ENCODE measurements around the gene PHF1. TPM values are rescaled to one million over a fixed set of nuclear protein-coding genes. Genes with fewer than 3 reads are reported as not detected.

The PHF1 gene
- polyA plus RNA-seq, 4 donors: 71.7 to 80.5 (median 73.3) TPM

DNA sequence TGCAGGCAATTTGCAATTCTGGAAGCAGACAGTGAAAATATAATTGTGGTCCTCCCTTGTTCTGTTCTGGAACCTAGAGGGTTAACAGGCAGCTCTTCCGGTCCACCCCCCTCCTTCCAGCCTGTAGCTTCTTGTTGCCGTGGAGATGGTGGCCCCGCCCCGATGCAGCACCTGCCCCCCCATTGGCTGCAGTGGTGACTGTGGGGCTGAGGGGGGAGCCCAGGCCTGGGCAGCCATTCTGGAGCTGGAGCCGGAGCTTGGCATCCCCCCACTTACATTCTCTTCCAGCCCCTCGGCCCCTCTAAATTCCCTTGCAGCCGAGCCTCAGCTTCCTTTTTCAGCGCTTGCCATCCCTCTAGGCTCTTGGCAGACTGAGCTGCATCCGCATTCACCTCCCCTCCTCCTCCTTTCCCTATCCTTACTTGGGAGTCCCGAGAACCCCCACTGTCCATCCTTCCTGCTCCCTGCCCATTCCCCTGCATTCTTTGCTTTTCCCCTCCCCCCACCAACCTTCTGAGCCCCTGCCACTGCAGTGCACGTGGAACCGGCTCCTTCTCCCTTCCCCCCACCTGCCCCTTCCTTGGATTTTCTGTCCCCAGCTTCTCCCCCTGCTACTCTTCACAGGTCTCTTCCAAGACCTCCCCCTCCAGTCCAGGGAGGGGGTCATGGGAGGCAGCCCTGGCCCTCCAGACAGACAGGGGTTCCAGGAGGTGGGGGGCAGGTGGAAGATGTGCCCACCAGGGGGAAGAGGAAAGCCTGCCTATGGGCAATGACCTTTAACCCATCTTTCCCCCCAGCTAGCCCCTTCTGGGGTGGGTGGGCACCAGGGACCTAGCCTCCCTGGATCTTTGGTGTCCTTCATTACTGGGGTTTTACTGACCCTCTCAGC is 20.4 kb downstream of the PHF1 start:
- DNase-seq (ENCODE audit: low read depth in 4 of 4, low spot score in 3 of 4): no peak

DNA sequence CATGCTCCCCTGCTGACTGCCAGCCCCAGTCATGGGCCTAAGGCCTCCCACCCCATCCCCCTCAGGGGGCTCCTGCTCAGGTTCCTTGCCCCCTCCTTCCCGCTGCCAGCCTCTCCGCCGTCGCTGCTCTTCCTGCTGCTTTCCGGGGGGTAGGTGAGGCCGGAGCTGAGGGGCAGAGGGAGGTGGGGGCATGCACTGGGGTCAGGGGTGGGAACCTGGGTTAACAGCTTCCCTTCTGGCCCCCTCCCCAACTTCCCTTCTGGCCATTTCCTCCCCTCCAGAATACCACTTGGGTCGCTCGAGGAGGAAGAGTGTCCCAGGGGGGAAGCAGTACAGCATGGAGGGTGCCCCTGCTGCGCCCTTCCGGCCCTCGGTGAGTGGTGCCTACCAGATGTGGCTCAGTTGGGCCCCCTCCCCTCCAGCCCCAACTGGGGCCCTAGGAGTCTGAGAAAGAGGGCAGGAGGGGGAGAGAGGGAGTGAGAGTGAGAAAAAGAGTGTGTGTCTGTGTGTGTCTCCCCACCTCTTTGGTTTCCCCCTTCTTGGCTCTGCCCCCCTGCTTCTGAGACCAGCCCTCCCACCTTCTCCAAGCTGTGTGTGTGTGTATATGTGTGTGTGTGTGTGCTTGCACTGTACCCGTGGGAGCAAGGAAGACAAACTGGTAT is 21.2 kb downstream of the PHF1 start:
- no peak for DNase-seq (ENCODE audit: low read depth in 4 of 4, low spot score in 3 of 4)

DNA sequence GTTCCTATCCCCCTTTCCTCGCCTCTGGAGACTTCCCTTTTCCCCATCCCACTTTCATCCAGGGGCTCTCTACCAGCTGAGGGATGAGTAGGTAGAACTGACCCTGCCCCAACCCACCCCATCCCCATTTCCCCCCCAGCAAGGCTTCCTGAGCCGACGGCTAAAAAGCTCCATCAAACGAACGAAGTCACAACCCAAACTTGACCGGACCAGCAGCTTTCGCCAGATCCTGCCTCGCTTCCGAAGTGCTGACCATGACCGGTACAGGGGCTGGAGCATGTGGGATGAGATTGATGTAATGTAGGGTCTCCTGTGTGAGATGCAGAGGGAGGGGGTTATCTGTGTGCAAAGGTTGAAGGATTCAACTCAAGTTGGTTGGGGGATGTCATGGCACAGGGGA is 21.7 kb downstream of the PHF1 start:
- no peak for DNase-seq (ENCODE audit: low read depth in 4 of 4, low spot score in 3 of 4)

DNA sequence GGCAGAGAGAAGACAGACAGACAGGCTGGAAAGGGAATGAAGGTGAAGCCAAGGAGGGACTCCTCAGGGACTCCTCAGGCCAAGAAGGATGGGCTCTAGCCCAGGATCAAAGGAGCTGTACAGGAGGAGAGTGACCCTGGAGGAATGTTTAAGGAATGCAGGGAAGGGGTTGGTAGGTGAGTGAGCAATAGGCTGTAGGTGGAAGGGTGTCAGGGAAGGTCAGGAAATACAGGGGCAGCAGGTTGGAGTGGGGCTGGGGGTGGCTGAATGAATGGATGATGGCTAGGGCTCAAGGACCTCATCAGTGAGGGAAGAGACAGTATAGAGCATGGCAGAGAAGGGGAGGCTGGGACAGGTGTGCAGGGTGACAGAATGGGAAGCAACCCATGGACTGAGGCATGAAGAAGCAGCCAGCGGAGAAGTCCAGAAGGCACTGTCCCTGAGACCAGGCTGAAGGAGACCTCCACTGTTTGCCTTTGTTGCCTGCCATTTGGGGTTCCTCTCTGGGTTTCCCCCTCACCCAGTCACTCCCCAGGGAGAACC is 22.3 kb downstream of the PHF1 start:
- no peak for DNase-seq (ENCODE audit: low read depth in 4 of 4, low spot score in 3 of 4)

DNA sequence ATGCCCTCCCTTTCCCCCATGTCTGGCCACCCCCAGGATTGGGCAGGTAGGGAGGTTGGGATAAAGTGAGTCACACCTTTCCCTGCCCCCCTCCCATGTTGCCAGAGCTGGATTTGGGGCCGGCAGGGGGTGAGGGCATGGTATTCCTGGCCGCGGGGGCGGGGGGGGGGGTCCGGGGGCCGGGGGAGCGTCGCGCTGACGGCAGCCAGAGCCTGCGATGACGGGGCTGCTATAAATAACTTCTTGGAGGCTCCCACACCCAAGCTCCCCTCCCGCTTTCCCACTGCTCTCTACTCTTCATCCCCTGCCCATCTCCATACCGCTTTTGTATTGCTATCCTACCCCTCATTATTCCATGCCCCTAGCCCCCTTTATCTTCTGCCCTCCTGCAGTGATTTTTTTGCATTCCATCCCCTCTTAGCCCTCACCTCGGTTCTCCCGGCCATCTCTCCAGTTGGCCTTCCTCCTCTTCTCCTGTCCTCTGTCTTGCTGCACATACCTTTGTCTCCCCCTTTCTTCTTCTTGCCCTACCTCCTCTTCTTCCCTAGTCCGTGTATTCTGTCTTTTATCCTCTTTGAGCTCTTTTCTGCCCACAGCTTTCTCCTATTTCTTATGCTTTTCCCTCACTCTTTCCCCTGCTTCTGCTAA is 22.9 kb downstream of the PHF1 start:
- DNase-seq (ENCODE audit: low read depth in 4 of 4, low spot score in 3 of 4): no peak

DNA sequence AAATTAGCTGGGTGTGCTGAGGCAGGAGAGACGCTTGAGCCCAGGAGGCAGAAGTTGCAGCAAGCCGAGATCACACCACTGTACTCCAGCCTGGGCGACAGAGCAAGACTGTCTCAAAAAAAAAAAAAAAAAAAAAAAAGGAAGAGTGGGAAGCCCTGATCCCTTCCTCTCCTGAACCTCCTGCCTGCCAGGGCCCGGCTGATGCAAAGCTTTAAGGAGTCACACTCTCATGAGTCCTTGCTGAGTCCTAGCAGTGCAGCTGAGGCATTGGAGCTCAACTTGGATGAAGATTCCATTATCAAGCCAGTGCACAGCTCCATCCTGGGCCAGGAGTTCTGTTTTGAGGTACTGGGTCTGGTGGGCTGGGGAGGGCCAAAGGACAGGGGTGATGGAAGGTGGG is 24.1 kb downstream of the PHF1 start:
- no peak for DNase-seq (ENCODE audit: low read depth in 4 of 4, low spot score in 3 of 4)

DNA sequence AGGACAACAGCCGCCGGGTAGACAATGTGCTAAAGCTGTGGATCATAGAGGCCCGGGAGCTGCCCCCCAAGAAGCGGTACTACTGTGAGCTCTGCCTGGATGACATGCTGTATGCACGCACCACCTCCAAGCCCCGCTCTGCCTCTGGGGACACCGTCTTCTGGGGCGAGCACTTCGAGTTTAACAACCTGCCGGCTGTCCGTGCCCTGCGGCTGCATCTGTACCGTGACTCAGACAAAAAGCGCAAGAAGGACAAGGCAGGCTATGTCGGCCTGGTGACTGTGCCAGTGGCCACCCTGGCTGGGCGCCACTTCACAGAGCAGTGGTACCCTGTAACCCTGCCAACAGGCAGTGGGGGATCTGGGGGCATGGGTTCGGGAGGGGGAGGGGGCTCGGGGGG is 26.9 kb downstream of the PHF1 start:
- no peak for DNase-seq (ENCODE audit: low read depth in 4 of 4, low spot score in 3 of 4)

DNA sequence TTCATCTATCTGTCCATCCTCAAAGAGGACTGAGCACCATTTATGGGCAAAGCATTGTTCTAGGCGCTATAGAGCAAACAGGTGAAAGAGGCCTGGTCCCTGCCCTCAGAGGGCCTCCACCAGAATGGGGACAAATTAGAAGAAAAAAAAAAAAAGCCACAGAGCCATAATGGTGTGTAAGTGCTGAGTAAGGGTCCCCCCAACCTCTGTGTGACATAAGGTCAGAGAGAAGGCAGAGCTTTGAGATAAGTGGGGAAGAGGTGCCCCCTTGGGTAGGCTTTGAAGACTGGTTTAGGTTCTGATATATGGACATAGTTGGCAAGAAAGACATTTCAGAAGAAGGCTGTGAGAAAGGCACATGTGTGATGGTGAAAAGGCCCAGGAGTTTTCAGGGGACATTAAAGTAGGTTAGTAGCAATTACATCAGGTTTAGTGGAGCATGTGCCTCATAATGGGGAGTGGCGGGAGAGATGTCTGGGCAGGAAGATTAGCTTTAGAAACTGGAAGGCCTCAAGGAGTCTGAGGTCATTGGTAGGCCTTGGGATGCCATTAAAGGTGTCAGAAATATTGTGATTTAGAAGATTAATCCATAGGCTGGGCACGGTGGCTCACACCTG is 28.3 kb downstream of the PHF1 start:
- no peak for DNase-seq (ENCODE audit: low read depth in 4 of 4, low spot score in 3 of 4)

DNA sequence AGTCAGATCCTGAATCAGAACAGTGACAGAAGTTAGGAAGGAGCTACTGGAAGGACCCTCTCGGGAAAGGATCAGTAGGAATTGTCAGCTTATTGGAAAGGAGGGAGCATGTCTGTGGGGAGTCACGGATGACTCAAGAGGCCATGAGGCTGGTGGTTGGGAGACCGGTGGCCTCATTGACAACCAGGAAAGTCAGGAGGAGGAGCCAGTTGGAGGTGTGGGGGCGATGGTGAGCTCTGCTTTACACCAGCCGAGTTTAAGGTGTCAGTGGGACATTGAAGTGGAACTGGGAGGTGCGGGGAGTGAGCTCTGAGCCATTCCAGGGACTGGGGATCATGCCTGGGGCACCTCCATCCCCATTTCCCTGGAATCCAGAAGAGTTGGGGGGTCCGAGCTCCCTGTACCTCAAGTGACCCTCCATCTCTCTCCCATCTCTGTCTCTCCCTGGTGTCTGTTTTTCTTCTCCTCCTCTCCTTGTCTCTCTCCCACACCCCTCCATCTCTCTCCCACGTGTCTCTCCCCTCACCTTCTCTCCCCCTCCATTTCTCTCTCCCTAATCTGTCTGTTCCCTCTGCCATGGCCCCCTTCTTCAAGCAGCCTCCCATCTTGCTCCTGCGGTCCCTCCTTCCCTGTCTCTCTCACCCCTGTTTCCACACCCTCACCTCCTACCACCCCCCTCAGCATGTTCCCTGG is 29.3 kb downstream of the PHF1 start:
- no peak for DNase-seq (ENCODE audit: low read depth in 4 of 4, low spot score in 3 of 4)

DNA sequence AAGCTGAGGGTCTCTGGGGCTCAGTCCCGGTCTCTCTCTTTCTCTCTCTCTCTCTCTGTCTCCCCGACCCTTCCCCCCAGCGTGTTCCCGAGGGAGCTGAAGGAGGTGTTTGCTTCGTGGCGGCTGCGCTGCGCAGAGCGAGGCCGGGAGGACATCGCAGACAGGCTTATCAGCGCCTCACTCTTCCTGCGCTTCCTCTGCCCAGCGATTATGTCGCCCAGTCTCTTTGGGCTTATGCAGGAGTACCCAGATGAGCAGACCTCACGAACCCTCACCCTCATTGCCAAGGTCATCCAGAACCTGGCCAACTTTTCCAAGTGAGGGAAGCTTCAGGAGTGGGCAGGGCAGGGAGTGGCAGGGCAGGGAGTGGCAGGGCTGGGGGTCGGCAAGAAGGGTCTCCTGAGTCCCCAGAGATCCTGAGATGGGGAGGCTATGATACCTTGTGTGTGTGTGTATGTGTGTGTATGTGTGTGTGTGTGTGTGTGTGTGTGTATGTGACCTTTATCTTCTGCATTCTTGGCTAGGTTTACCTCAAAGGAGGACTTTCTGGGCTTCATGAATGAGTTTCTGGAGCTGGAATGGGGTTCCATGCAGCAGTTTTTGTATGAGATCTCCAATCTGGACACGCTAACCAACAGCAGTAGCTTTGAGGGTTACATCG is 30.0 kb downstream of the PHF1 start:
- DNase-seq (ENCODE audit: low read depth in 4 of 4, low spot score in 3 of 4): no peak

DNA sequence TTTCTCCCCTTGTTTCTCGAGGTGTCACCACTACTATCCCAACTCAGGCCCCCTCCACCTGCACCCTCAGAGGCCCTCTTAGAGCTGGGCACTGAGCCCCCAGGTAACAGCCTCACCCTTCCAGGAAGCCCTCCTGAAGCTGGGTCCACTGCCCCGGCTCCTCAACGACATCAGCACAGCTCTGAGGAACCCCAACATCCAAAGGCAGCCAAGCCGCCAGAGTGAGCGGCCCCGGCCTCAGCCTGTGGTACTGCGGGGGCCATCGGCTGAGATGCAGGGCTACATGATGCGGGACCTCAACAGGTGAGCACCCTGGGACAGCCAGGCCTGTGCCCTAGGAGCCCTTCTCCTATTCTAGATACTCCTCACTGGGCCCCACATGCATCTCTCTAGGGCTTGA is 30.6 kb downstream of the PHF1 start:
- DNase-seq (ENCODE audit: low read depth in 4 of 4, low spot score in 3 of 4): no peak

DNA sequence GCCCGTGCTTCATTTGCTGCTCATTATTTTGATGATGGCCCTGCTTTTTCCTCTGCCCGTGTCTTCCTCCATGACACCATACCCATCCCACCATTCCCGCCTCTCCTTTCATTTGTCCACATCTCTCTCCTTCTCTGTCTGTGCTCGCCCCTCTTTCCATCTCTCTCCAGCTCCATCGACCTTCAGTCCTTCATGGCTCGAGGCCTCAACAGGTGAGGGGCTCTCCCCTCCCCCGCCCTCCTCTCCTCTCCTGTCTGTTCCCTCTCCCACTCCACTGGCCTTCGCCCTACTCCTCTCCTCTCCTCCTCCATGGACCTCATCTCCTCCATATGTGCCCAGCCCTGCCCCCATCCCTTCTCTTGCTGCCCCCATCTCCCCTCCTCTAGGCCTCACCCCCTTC is 31.5 kb downstream of the PHF1 start:
- DNase-seq (ENCODE audit: low read depth in 4 of 4, low spot score in 3 of 4): no peak

DNA sequence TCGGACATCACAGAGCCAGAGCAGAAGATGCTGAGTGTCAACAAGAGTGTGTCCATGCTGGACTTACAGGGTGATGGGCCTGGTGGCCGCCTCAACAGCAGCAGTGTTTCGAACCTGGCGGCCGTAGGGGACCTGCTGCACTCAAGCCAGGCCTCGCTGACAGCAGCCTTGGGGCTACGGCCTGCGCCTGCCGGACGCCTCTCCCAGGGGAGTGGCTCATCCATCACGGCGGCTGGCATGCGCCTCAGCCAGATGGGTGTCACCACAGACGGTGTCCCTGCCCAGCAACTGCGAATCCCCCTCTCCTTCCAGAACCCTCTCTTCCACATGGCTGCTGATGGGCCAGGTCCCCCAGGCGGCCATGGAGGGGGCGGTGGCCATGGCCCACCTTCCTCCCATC is 32.2 kb downstream of the PHF1 start:
- no peak for DNase-seq (ENCODE audit: low read depth in 4 of 4, low spot score in 3 of 4)

DNA sequence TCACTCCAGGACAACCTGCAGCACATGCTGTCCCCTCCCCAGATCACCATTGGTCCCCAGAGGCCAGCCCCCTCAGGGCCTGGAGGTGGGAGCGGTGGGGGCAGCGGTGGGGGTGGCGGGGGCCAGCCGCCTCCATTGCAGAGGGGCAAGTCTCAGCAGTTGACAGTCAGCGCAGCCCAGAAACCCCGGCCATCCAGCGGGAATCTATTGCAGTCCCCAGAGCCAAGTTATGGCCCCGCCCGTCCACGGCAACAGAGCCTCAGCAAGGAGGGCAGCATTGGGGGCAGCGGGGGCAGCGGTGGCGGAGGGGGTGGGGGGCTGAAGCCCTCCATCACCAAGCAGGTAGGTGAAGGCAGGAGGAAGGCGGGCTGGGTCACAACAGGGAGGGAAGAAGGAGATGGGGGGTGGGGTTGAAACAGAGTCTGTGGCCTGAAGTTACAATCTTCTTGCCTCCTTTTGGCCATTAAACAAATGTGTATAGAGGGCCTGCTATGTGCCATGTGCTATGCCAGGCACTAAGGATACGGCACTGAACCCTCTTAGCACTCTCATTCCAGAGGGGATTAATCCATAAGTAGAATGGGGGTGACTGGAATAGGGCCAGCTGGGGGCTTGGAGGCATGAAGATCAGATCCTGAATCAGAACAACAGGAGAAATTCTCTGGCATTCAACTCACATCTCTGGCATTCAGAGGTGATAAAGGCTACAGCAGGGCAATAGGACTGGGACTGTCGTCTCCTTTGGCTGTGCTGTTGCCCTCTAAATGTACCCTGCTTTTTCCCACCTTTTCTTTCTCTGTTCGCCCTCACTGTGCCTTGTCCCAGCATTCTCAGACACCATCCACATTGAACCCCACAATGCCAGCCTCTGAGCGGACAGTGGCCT is 33.0 kb downstream of the PHF1 start:
- no peak for DNase-seq (ENCODE audit: low read depth in 4 of 4, low spot score in 3 of 4)

DNA sequence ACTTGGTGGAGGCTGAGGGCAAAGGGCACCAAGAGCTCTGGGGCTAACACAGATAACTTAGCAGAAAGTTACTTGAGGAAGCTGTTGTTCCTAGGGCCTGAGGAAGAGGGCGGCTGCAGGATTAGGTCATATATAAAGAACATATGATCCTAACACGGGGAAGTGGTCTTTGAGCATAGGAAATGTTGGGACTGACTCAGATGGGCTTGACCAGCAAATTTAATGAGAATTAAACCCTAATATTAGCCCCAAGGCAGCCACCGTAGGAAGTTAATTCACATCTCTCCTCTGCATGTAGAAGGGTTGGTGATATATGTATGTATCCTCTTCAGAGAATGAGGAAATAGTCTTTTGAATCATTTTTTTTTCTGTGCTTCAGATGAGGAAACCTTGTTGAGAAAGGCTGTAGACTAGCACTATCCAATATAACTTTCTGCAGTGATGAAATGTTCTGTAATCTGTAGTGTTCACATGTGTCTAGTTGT is 34.3 kb downstream of the PHF1 start:
- DNase-seq (ENCODE audit: low read depth in 4 of 4, low spot score in 3 of 4): no peak

DNA sequence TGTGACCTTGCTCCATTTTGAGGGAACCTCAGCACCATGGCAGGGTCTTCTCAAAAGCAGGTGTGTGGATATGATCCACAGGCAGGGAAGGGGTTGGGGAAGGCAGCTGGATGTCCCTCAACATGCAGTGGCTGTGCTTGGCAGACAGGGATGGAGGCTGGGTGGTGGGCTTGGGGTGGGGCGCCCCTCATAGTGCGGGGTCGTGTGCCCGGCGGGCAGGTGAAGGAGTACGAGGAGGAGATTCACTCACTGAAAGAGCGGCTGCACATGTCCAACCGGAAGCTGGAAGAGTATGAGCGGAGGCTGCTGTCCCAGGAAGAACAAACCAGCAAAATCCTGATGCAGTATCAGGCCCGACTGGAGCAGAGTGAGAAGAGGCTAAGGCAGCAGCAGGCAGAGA is 35.5 kb downstream of the PHF1 start:
- no peak for DNase-seq (ENCODE audit: low read depth in 4 of 4, low spot score in 3 of 4)

DNA sequence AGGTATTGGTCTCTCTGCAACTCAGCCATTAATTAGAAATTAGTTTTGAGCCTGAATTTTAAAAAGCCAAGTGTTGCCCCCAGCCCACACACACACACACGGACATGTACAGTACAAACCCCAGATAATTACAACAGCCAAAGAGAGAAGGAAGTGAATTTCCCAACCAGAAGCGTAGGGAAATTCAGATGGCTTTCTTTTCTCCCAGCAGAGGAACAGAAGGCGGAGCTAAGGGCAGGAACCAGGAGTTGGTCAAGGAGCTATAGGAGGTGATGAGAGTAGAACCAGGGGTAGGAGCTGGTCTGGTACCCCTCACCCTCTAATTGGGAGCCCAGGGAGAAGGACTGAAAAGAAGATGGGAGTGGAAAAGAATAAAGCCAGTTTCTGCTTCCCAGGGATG is 39.6 kb downstream of the PHF1 start:
- no peak for DNase-seq (ENCODE audit: low read depth in 4 of 4, low spot score in 3 of 4)

DNA sequence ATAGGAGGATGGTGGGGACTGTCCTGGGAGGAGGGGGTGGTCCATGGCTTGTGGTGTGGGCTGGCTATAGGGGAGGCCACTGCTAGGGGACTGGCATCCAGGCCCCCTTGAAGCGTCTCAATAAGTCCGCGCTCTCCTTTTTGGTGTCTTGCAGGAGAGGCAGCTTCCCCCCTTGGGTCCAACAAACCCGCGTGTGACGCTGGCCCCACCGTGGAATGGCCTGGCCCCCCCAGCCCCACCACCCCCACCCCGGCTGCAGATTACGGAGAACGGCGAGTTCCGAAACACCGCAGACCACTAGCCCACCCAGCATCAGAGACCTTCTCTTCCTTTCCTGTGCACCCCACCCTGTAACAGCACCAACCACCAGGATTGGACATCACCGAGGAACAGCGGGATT is 40.8 kb downstream of the PHF1 start:
- no peak for DNase-seq (ENCODE audit: low read depth in 4 of 4, low spot score in 3 of 4)

DNA sequence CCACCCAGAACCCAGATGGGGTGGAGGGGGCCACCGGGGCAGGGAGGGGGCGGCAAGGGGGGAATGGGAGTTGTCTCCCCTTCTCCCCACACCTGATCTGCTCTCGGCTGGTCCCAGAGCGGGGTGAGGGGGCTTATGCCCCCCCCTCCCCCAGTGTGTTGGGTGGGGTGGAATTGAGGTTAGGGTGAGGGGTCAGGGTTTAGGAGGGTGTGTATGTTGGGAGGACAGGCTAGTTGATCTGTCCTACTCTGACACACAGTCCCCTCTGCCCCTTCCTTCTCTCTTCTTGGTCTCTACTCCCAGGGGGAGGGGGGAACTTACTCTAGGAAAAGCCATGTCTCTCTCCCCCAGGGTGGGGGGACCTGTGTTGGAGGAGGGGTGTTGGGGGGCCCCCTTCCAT is 41.7 kb downstream of the PHF1 start:
- DNase-seq (ENCODE audit: low read depth in 4 of 4, low spot score in 3 of 4): no peak

Measured in right renal pelvis (tissue), 4 donors.